ENCODE measurements around the gene LCTL.
"Not testable (repeated sequence)": the region's sequence is repeated elsewhere in the genome, so short reads cannot be mapped to it uniquely, and the experiment has no call there.

LCTL gene

GRCh38 chr15:66514586-66514985 lies 51.2 kb downstream of the LCTL start:
- Histone ChIP-seq H3K4me3 (ENCODE audit: low read depth, low read length) (no peak overlapping the region), H3K9me3 (ENCODE audit: control insufficient read depth, insufficient read depth, low read depth, low read length) (no peaks in the 10 kb centered on the region), H3K27ac (ENCODE audit: low read depth, low read length) (no peak overlapping the region), H3K9ac (ENCODE audit: low read length) (no peak overlapping the region), H3K4me1 (ENCODE audit: control insufficient read depth, insufficient read depth, low read length) (peaks cover 8% of the 10 kb centered on the region), H3K36me3 (ENCODE audit: control insufficient read depth, insufficient read depth, low read length) (peaks cover 60% of the 10 kb centered on the region), H3K27me3 (ENCODE audit: control insufficient read depth, insufficient read depth, low read length) (no peaks in the 10 kb centered on the region)

DNA sequence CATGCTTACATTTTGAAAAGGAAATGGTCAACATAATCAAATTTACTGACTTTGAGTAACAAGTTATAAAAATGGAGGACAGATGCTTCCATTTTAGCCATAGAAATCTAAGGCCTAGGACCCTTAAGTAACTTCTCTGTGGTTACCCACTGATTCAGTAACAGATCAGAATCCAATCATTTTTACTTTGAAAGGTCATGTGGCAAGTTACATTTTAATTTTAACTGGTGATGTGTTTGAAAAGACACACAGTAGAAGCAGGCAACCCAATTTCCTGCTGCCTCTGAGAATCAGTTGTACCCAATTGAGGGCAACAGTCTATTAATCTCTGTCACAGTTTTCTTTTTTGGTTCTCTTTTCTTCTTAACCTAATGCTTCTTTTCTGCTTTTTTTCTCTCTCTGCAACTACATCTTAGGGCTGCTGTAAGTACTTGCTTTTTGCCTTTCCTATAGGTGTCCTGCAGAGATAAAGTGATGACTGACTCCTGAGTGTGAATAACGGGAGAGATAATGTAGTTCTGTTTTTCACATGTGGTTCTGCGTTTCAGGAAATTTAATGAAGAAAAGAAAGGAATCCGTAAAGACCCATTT lies 57.4 kb downstream of the LCTL start:
- no peaks in the 10 kb centered on the region for H3K9me3 ChIP-seq (ENCODE audit: control insufficient read depth, insufficient read depth, low read depth, low read length)
- H3K36me3 ChIP-seq (ENCODE audit: control insufficient read depth, insufficient read depth, low read length), result peaks cover 28% of the 10 kb centered on the region
- no peak overlapping the region for H3K4me3 ChIP-seq (ENCODE audit: low read depth, low read length)
- no peak overlapping the region for H3K27ac ChIP-seq (ENCODE audit: low read depth, low read length)
- H3K4me1 ChIP-seq (ENCODE audit: control insufficient read depth, insufficient read depth, low read length), result no peaks in the 10 kb centered on the region; the same call in 1 of the 2 replicates
- H3K27me3 ChIP-seq (ENCODE audit: control insufficient read depth, insufficient read depth, low read length), result no peaks in the 10 kb centered on the region
- H3K9ac ChIP-seq (ENCODE audit: low read length), result no peak overlapping the region

DNA sequence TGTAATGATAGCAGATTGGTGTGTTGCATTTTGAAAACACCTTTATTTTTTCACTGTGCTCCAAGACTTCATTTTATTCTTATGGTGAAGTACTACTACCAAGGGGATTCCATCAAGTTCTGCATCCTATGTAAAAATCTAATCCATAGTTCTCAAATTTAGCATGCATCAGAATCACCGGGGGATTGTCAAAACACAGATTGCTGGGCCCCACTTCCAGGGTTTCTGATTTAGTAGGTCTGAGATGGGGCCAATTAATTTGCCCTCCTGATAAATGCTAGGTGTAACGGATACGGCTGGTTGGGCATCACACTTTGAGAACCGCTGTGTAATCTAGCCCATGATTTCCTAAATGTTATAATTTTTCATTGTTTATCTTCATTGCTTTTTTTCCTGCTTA lies 60.0 kb downstream of the LCTL start:
- peaks cover 3% of the 10 kb centered on the region; the same call in 1 of the 2 replicates for H3K4me1 ChIP-seq (ENCODE audit: control insufficient read depth, insufficient read depth, low read length)

DNA sequence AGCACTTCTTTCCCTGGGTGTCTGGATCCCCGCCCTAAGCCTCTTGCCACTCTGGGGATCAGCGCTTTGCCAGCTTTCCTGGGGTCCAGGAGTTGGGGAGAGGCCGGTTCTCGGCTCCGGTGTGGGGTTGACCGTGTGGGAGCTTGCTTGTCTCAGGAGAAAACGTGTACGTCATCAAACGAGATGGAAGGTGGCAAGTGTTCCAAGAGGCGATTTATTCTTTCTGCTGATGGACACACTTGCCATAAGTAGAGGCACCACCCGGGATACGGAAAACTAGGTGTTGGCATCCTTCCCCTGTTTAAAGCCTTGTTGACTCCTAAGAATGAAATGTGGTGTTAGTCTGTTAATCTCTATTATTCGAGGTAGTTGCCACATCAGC lies 60.4 kb downstream of the LCTL start:
- no peaks in the 10 kb centered on the region for H3K27me3 ChIP-seq (ENCODE audit: control insufficient read depth, insufficient read depth, low read length)
- H3K9me3 ChIP-seq (ENCODE audit: control insufficient read depth, insufficient read depth, low read depth, low read length), result no peaks in the 10 kb centered on the region
- peaks cover 48% of the 10 kb centered on the region for H3K36me3 ChIP-seq (ENCODE audit: control insufficient read depth, insufficient read depth, low read length)
- peak overlapping the region; percentile 98 for H3K27ac ChIP-seq (ENCODE audit: low read depth, low read length)
- H3K4me3 ChIP-seq (ENCODE audit: low read depth, low read length), result peak overlapping the region; percentile 93
- H3K4me1 ChIP-seq (ENCODE audit: control insufficient read depth, insufficient read depth, low read length), result peaks cover 3% of the 10 kb centered on the region; the same call in 1 of the 2 replicates
- peak overlapping the region; percentile 98 for H3K9ac ChIP-seq (ENCODE audit: low read length)

More for the DNA sequence above, 60.0 kb downstream of the LCTL start:
- H3K9ac ChIP-seq (ENCODE audit: low read length), result peak overlapping the region; percentile 98
- no peaks in the 10 kb centered on the region for H3K9me3 ChIP-seq (ENCODE audit: control insufficient read depth, insufficient read depth, low read depth, low read length)
- peak overlapping the region; percentile 93 for H3K4me3 ChIP-seq (ENCODE audit: low read depth, low read length)
- peaks cover 48% of the 10 kb centered on the region for H3K36me3 ChIP-seq (ENCODE audit: control insufficient read depth, insufficient read depth, low read length)
- no peaks in the 10 kb centered on the region for H3K27me3 ChIP-seq (ENCODE audit: control insufficient read depth, insufficient read depth, low read length)
- no peak overlapping the region for H3K27ac ChIP-seq (ENCODE audit: low read depth, low read length)

DNA sequence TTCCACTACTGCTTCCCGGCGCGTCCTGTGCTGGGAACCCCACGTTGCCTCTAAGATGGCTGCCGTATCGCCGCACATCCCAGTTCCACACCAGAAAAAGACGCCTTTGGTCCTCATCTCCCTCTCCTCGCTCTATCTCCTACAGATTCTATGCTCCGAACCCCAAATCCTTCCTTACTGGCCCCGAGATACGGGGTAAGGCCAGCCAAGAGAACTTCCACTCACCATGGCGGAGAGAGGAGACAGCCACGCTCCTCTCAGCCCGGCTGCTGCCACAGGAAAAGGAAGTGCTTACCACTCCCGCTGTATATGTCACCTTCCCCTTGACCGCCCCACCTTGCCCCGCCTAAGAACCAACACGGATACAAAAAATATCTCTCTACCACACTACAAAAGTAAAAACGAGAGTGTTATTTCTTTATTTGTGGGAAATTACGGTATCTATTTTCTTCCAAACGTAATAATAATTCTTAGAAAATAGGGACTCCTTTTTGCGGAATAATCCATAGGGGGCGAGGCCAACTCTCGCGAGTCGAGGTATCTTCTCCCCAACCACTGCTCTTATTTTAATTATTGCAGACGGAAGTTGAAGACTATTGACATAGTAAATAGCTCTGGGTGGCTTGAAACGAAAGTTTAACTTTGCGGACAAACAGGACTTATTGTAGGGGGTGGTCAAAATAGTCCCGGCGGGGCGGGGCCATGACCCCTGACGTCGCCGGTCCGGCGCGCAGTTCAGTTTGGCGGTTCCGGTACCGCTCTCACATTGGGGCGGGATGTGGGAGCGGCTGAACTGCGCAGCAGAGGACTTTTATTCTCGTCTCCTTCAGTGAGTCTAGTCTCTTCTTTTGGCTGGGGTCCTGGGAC lies 61.0 kb downstream of the LCTL start, which contains the start of the genes RPL4 and ZWILCH:
Gene RPL4, minus strand, starts transcription at position 293 of the 867 bp plus-strand sequence. Its CDS starts 65 bp downstream, at position 228.
Gene ZWILCH, plus strand, starts transcription at position 764 of the 867 bp plus-strand sequence. Its CDS starts 13 bp downstream, at position 777.
- Histone ChIP-seq H3K9ac (ENCODE audit: low read length) (peak within 1 kb of the TSS; percentile 98), H3K27me3 (ENCODE audit: control insufficient read depth, insufficient read depth, low read length) (no peaks in the 10 kb centered on the region), H3K9me3 (ENCODE audit: control insufficient read depth, insufficient read depth, low read depth, low read length) (no peaks in the 10 kb centered on the region), H3K4me3 (ENCODE audit: low read depth, low read length) (peak within 1 kb of the TSS; percentile 93), H3K36me3 (ENCODE audit: control insufficient read depth, insufficient read depth, low read length) (peaks cover 52% of the 10 kb centered on the region), H3K27ac (ENCODE audit: low read depth, low read length) (peak within 1 kb of the TSS; percentile 98), H3K4me1 (ENCODE audit: control insufficient read depth, insufficient read depth, low read length) (peaks cover 3% of the 10 kb centered on the region; the same call in 1 of the 2 replicates)

DNA sequence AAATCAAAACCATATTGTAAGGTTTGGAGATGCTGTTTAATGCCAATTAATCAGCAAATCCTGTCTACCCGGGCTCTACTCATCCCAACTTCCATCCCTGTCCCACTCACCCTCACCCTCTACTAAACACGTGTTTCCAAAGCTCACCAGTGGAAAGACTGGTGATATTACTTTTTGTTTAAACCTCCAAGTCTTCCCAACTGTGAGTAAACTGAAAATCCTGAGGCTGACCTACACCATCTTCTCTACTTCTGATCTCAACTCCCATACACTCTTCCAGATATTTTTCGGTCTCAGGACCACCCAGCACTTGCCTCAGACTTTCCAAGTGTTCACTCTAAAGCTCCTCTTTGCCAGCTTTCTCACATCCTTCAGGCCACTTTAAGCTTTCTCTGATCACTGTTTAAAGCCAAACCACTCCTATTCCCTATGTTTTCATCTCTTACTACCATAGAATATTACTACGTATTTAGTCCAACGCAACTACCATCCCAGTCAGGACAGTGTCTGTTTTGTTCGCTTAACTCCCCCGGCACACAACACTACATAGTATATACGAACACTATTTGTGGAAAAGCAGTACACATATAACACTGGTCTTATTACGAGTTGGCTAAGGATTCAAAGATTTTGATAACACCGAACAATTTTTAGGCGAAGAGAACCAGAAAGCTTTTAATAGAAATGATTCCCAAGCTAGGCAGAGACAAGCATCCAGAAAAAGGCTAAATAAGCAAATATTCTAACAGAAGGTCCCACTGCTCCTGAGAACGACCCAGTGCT lies 61.8 kb downstream of the LCTL start:
- Histone ChIP-seq H3K36me3 (ENCODE audit: control insufficient read depth, insufficient read depth, low read length) (peaks cover 56% of the 10 kb centered on the region), H3K4me1 (ENCODE audit: control insufficient read depth, insufficient read depth, low read length) (peaks cover 3% of the 10 kb centered on the region; the same call in 1 of the 2 replicates), H3K4me3 (ENCODE audit: low read depth, low read length) (peak overlapping the region; percentile 93), H3K27ac (ENCODE audit: low read depth, low read length) (peak overlapping the region; percentile 98), H3K9me3 (ENCODE audit: control insufficient read depth, insufficient read depth, low read depth, low read length) (no peaks in the 10 kb centered on the region), H3K9ac (ENCODE audit: low read length) (peak overlapping the region; percentile 98), H3K27me3 (ENCODE audit: control insufficient read depth, insufficient read depth, low read length) (no peaks in the 10 kb centered on the region)

DNA sequence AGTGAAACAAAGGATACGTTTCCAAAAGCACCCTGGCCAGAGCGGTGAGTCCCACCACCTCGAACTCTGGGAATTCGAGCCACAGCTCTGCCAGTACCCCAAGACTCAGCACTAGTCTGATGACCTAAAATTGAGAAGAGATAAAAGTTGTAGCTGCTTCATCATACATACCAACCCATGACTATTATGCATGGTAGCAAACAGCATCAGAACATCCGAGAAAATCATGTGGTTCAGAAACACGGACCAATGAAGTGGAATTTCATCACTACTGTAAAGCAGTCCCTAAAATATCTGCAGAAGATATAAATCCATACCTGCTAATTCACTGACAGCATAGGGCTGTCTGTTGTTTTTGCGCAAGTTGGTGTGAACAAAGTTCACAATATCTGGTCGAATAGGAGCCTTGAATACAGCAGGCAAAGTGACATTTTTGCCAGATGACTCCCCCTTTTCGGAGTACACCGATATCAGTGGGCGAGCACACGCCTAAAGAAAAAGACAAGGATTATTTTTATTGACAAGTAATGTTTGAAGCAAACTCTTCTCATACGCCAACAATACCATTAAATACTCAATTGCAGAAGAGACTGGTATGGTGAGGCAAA lies 62.7 kb downstream of the LCTL start:
- peak overlapping the region; percentile 93 for H3K4me3 ChIP-seq (ENCODE audit: low read depth, low read length)
- peak overlapping the region; percentile 98 for H3K9ac ChIP-seq (ENCODE audit: low read length)
- not testable (repeated sequence) for H3K9me3 ChIP-seq (ENCODE audit: control insufficient read depth, insufficient read depth, low read depth, low read length); H3K4me1 ChIP-seq (ENCODE audit: control insufficient read depth, insufficient read depth, low read length); H3K27me3 ChIP-seq (ENCODE audit: control insufficient read depth, insufficient read depth, low read length)
- H3K27ac ChIP-seq (ENCODE audit: low read depth, low read length), result peak overlapping the region; percentile 98
- H3K36me3 ChIP-seq (ENCODE audit: control insufficient read depth, insufficient read depth, low read length), result peaks cover 64% of the 10 kb centered on the region

DNA sequence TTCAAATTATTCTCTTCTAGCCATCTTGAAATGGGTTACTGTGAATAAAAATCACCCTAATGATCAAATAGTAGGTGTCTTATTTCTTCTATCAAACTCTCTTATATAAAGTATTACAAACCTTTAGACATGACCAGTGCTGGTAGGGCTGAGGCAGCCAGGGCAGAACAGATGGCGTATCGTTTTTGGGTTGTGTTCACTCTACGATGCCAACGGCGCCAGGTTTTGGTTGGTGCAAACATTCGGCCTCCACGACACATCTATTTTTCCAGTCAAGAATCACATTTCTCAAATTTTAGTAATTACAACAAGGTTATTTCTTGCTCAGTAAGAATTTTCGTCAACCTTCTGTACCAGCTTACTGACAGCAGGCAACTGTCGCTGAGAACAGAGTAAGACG lies 63.3 kb downstream of the LCTL start:
- Histone ChIP-seq H3K27me3 (ENCODE audit: control insufficient read depth, insufficient read depth, low read length) (no peaks in the 10 kb centered on the region), H3K4me1 (ENCODE audit: control insufficient read depth, insufficient read depth, low read length) (peaks cover 3% of the 10 kb centered on the region; the same call in 1 of the 2 replicates), H3K9ac (ENCODE audit: low read length) (peak overlapping the region; percentile 98), H3K9me3 (ENCODE audit: control insufficient read depth, insufficient read depth, low read depth, low read length) (no peaks in the 10 kb centered on the region), H3K4me3 (ENCODE audit: low read depth, low read length) (peak overlapping the region; percentile 93), H3K27ac (ENCODE audit: low read depth, low read length) (no peak overlapping the region), H3K36me3 (ENCODE audit: control insufficient read depth, insufficient read depth, low read length) (peaks cover 69% of the 10 kb centered on the region)

DNA sequence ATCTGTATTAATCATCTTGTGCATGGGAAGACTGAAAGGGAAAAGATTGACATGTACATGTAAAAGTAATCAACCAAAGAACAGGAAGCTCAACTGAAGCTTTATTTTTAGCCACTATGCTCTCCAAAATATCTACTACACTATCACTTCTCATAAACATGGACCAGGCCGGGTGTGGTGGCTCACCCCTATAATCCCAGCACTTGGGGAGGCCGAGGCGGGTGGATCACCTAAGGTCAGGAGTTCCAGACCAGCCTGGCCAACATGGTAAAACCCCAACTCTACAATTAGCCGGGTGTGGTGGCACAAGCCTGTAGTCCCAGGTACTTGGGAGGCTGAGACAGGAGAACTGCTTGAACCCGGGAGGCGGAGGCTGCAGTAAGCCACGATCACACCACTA lies 65.5 kb downstream of the LCTL start:
- not testable (repeated sequence) for H3K27ac ChIP-seq (ENCODE audit: low read depth, low read length); H3K9ac ChIP-seq (ENCODE audit: low read length); H3K4me1 ChIP-seq (ENCODE audit: control insufficient read depth, insufficient read depth, low read length); H3K27me3 ChIP-seq (ENCODE audit: control insufficient read depth, insufficient read depth, low read length); H3K9me3 ChIP-seq (ENCODE audit: control insufficient read depth, insufficient read depth, low read depth, low read length); H3K4me3 ChIP-seq (ENCODE audit: low read depth, low read length)
- peaks cover 82% of the 10 kb centered on the region for H3K36me3 ChIP-seq (ENCODE audit: control insufficient read depth, insufficient read depth, low read length)

DNA sequence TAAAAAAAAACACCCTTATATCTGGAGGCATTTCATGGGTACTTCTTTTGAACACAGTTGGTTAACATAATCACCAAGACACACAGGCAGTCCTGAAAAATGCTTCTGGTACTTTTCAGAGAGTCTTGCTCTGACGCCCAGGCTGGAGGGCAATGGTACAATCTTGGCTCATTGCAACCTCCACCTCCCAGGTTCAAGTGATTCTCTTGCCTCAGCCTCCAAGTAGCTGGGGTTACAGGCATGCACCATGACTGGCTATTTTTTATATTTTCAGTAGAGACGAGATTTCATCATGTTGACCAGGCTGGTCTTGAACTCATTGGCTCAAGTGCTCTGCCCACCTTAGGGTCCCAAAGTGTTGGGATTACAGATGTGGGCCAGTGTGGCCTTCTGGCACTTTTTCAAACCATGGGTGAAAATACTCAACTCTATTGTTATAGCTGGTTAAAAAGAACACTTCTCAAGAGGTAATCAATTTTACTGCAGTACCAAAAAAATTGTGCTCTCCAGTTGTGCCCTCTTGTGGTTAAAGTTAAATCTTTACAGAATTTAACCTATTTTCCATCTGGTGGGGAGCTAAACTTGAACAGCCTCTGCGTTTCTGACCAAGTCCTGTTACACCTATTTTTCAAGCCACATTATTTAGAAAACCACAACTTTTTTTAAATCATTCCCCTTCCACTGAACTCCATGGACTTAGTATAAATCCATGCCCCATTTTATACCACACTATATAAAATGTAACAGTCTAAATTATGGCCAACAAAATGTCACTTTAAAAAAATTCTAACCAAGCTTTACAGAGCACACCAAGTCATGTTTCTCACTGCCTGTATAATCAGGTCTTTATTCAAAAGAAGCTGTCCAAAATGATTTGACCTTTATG lies 67.1 kb downstream of the LCTL start:
- Histone ChIP-seq H3K36me3 (ENCODE audit: control insufficient read depth, insufficient read depth, low read length) (peaks cover 89% of the 10 kb centered on the region), H3K4me1 (ENCODE audit: control insufficient read depth, insufficient read depth, low read length) (peaks cover 6% of the 10 kb centered on the region; the same call in 1 of the 2 replicates), H3K4me3 (ENCODE audit: low read depth, low read length) (no peak overlapping the region), H3K9ac (ENCODE audit: low read length) (no peak overlapping the region), H3K27me3 (ENCODE audit: control insufficient read depth, insufficient read depth, low read length) (no peaks in the 10 kb centered on the region), H3K27ac (ENCODE audit: low read depth, low read length) (no peak overlapping the region), H3K9me3 (ENCODE audit: control insufficient read depth, insufficient read depth, low read depth, low read length) (no peaks in the 10 kb centered on the region)
